AG09319 (cell line): ENCODE results near the gene MAD2L1BP.

ENCODE experiments used
- DNase-seq: peaks from one replicate; pipeline ENCODE4 v3.0.0-alpha.2; 2010; ENCODE audit warnings: low read depth; ENCODE audit errors: extremely low read depth
- TF ChIP-seq, protein P1 (sequence below): IDR thresholded peaks from 2 replicates; pipeline ENCODE4 v1.5.1; 2011; ENCODE audit warnings: low read depth, mild to moderate bottlenecking, inconsistent platforms, low read length, moderate library complexity

Gene MAD2L1BP

GRCh38 chr6:43668151-43669028 lies 32.8 kb downstream of the MAD2L1BP start:
- no peak for DNase-seq
- TF ChIP-seq, protein P1, sequence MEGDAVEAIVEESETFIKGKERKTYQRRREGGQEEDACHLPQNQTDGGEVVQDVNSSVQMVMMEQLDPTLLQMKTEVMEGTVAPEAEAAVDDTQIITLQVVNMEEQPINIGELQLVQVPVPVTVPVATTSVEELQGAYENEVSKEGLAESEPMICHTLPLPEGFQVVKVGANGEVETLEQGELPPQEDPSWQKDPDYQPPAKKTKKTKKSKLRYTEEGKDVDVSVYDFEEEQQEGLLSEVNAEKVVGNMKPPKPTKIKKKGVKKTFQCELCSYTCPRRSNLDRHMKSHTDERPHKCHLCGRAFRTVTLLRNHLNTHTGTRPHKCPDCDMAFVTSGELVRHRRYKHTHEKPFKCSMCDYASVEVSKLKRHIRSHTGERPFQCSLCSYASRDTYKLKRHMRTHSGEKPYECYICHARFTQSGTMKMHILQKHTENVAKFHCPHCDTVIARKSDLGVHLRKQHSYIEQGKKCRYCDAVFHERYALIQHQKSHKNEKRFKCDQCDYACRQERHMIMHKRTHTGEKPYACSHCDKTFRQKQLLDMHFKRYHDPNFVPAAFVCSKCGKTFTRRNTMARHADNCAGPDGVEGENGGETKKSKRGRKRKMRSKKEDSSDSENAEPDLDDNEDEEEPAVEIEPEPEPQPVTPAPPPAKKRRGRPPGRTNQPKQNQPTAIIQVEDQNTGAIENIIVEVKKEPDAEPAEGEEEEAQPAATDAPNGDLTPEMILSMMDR, result peak; percentile 53

DNA sequence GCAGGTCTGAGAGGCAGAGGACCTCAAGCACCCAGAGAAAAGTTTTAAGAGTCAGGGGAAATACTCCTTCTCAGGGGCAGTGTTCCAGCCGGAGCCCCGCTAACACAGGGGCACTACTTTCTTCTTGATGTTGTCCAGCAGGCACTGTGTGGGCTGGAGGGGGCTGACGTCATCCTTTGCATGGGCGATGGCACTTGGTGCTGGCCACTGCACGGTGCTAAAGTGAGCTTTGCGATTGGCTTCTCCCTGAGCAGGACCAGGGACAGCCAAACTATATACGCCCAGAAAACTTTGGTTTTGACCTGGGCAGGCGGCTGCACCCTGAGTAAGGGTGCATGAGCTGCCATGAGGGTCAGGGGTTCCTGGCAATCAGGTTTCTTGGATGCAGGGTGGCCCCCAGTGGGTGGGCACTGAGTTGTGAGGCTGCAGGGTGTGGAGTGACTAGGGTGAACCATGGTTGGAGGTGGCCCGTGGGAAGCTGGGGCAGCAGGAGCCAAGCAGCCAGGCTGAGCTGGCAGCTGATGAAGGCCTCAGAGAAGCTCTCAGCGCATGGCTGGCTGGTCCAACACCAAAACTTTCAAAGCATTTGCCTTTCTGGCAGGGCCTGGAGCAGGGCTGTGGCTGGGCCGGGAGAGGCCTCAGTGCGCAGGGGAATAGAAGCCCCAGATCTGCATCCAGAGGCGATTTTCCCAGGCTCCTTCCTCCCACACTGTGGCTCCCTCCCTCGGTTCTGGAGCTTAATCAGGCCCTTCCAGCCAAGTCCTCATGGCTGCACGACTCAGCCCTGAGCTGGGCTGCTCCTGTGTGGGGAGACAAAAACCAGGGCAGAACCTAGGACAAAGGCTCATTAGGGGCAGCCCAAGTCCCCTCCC lies 33.6 kb downstream of the MAD2L1BP start:
- DNase-seq, result peak; percentile 14
- TF ChIP-seq, protein P1, result no peak

- TF ChIP-seq, protein P1, result no peak
- DNase-seq, result no peak
Measured at GRCh38 chr6:43669922-43670622, 34.4 kb downstream of the MAD2L1BP start.

DNA sequence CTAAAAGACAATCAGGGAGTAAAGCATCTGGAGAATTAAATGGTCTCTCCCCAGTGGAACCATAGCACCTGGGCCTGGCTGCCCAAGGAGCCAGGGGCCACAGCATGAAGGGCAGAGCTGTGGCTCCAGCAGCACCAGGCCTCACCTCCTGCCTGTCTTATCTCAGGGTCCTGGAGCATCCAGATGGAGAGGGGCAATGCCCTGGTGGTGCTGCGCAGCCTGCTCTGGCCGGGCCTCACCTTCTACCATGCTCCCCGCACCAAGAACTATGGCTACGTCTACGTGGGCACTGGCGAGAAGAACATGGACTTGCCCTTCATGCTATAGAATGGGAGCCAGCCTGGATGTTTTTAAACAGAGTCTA lies 35.0 kb downstream of the MAD2L1BP start:
- TF ChIP-seq, protein P1, result no peak
- no peak for DNase-seq

DNA sequence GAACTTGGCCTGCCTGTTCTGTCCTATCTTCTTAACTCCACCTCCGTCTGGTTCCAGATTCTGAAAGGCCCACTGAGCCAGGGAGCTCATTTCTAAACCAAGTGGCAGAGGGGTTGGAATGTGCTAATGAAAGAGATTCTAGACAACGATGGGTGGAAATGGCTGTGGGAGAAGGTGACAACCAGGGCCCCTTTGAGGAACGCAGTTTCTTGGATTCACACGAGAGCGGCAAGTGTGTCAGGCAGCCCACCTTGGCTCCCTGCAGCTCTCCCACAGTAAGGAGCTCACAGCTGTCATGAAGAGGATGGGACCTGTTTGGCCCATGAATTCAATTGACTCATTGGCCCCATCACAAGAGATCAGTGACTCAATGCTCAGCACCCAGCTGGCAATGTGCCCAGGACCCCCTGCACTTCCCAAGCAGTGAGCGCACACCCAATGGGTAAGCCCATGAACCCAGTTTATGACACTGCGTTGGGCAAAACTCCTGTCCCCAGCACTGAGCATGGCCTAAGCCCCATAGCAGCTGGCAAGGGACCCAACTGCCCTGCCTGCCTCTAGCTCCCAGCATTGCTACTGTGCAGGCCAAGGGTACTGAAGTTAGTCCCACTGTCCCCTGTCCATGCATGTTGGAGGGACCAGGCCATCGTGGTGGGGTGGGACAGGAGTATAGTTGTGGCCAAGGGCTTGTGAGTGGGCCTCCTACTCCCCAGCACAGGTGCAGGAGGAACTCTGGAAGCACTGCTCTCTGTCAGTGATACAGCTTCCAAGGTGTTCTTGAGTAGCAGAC lies 35.6 kb downstream of the MAD2L1BP start:
- TF ChIP-seq, protein P1, result no peak
- no peak for DNase-seq

- no peak for DNase-seq
- TF ChIP-seq, protein P1, result no peak
Measured at GRCh38 chr6:43671801-43672690, 36.4 kb downstream of the MAD2L1BP start.
